Activated CD4-positive, alpha-beta memory T cell treated with anti-CD3 and anti-CD28 coated beads for 36 hours (primary cell): ENCODE data around the gene PRKCD. TPM values are rescaled to one million over a fixed set of nuclear protein-coding genes. Genes with fewer than 3 reads are reported as not detected.
"Not testable (repeated sequence)": the region's sequence is repeated elsewhere in the genome, so short reads cannot be mapped to it uniquely, and the experiment has no call there.

ENCODE experiments used
- CTCF ChIA-PET: fragments of 350-600 bp; sonication (Branson Sonifier 250); formaldehyde crosslinking; loops from one replicate; lab custom pipeline; 2021; ENCODE audit warnings: antibody characterized with exemption, inconsistent platforms; lab: Charles Lee
- POLR2A ChIA-PET: fragments of 350-600 bp; sonication (Branson Sonifier 250); formaldehyde crosslinking; loops from one replicate; lab custom pipeline; 2021; ENCODE audit warnings: antibody characterized with exemption; lab: Charles Lee
- DNase-seq: peaks from one replicate; pipeline ENCODE4 v3.0.0-alpha.2; 2020
- H3K27ac Mint-ChIP-seq: one replicate; pipeline ENCODE4 v1.8.0; 2021; ENCODE audit warnings: mixed read lengths
- H3K27me3 Mint-ChIP-seq: one replicate; pipeline ENCODE4 v1.8.0; 2021; ENCODE audit warnings: mixed read lengths
- H3K36me3 Mint-ChIP-seq: one replicate; pipeline ENCODE4 v1.8.0; 2021; ENCODE audit warnings: mixed read lengths
- H3K4me1 Mint-ChIP-seq: one replicate; pipeline ENCODE4 v1.8.0; 2021; ENCODE audit warnings: low read depth, mixed read lengths
- H3K4me3 Mint-ChIP-seq: one replicate; pipeline ENCODE4 v1.8.0; 2021; ENCODE audit warnings: mild to moderate bottlenecking, mixed read lengths
- H3K9me3 Mint-ChIP-seq: one replicate; pipeline ENCODE4 v1.8.0; 2021; ENCODE audit warnings: mixed read lengths
- intact Hi-C: fragments of 100-400 bp; cut with micrococcal nuclease; formaldehyde crosslinking; loops from one replicate; pipeline ENCODE4 v1.15.1; 2023
- total RNA-seq, 2 experiments: library from RNA; stranded (reverse); gene quantifications; one replicate each; pipeline ENCODE4 v1.2.3, GENCODE V29; 2021

Gene PRKCD
- total RNA-seq, 2 experiments from 2014 or later, result 23.8 to 25.9 TPM

DNA sequence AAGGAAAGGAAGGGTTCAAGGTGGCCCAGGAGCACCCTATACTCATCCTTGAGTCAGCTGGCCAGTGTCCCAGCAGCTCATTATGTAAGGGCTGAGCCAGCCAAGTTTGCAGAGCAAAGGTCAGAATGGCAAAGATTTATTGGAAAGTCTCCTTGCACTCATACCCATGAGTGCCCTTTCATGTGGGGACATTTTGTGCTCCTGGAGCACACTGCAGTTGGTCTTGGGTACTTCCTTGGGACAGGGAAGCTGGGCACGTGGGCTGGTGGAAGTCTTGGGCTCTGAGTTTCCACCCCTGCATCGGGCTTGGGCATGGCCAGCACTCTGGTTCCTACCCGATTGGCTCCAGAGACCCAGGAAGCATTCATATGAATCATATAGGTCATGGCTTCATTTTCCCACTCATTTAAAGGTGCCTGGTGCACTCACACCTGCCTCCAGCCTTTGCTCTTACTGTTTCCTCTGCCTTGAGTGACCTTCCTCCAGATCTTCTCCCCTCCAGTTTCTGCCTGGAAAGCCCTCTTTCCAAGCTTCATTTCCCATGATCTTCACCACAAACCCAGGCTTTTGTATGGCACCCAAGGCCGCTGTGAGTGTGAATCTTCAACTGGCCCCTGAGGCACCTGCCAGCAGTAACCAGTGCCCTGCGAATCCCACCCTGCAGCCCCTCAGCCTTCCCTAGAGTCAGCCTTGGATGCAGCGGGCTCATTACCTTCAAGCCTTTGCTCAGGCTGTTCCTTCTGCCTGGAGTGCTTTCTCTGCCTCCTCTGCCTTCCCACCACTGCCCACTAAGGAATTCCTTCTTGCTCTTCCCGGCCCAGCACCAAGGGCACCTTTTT lies 10.5 kb upstream of the PRKCD start:
- POLR2A ChIA-PET, result no interaction called here
- Mint-ChIP-seq H3K27ac (no peak overlapping the region), H3K27me3 (peaks cover 14% of the 10 kb centered on the region), H3K4me1 (no peaks in the 10 kb centered on the region), H3K9me3 (no peaks in the 10 kb centered on the region), H3K36me3 (no peaks in the 10 kb centered on the region), H3K4me3 (no peak overlapping the region)
- CTCF ChIA-PET, result interaction anchor here (0.8 to 1.1 kb wide), 2 partner anchors 16 to 46 kb away, joined by 3 read pairs; no protein-coding TSS in a partner anchor
- no peak for DNase-seq
- intact Hi-C loops, result no loop called here

GRCh38 chr3:53151086-53151438 lies 9.9 kb upstream of the PRKCD start:
- H3K27me3 Mint-ChIP-seq, result peaks cover 19% of the 10 kb centered on the region
- H3K9me3 Mint-ChIP-seq, H3K27ac Mint-ChIP-seq, DNase-seq, H3K4me3 Mint-ChIP-seq, H3K36me3 Mint-ChIP-seq, POLR2A ChIA-PET, H3K4me1 Mint-ChIP-seq, intact Hi-C loops: not testable (repeated sequence)
- CTCF ChIA-PET, result interaction anchor here (1.1 kb wide), 1 partner anchor 17 kb away, joined by 3 read pairs; no protein-coding TSS in a partner anchor

- Mint-ChIP-seq H3K4me1 (no peaks in the 10 kb centered on the region), H3K9me3 (no peaks in the 10 kb centered on the region), H3K27ac (no peak overlapping the region), H3K27me3 (peaks cover 20% of the 10 kb centered on the region), H3K4me3 (no peak overlapping the region), H3K36me3 (no peaks in the 10 kb centered on the region)
- intact Hi-C loops, result no loop called here
- CTCF ChIA-PET, result interaction anchor here (1.1 kb wide), 1 partner anchor 17 kb away, joined by 3 read pairs; no protein-coding TSS in a partner anchor
- no peak for DNase-seq
- POLR2A ChIA-PET, result no interaction called here
Measured at GRCh38 chr3:53151465-53151864, 9.5 kb upstream of the PRKCD start.

GRCh38 chr3:53151870-53152660 lies 8.9 kb upstream of the PRKCD start:
- peaks cover 25% of the 10 kb centered on the region for H3K27me3 Mint-ChIP-seq
- POLR2A ChIA-PET, result no interaction called here

GRCh38 chr3:53153264-53153823 lies 7.7 kb upstream of the PRKCD start:
- Mint-ChIP-seq H3K36me3 (no peaks in the 10 kb centered on the region), H3K27me3 (peaks cover 28% of the 10 kb centered on the region), H3K4me1 (no peaks in the 10 kb centered on the region), H3K9me3 (no peaks in the 10 kb centered on the region), H3K27ac (no peak overlapping the region), H3K4me3 (no peak overlapping the region)
- CTCF ChIA-PET, result interaction anchor here (1.4 kb wide), 1 partner anchor 19 kb away, joined by 7 read pairs; no protein-coding TSS in a partner anchor
- intact Hi-C loops, result no loop called here
- POLR2A ChIA-PET, result no interaction called here
- DNase-seq, result no peak

More at GRCh38 chr3:53151870-53152660, 8.9 kb upstream of the PRKCD start:
- CTCF ChIA-PET, result interaction anchor here (1.1 kb wide), 1 partner anchor 18 kb away, joined by 3 read pairs; no protein-coding TSS in a partner anchor
- H3K4me3 Mint-ChIP-seq, result no peak overlapping the region
- no peaks in the 10 kb centered on the region for H3K4me1 Mint-ChIP-seq
- H3K27ac Mint-ChIP-seq, result no peak overlapping the region
- no peak for DNase-seq
- H3K9me3 Mint-ChIP-seq, result no peaks in the 10 kb centered on the region
- intact Hi-C loops, result no loop called here
- no peaks in the 10 kb centered on the region for H3K36me3 Mint-ChIP-seq

GRCh38 chr3:53153980-53154379 lies 7.0 kb upstream of the PRKCD start:
- no peaks in the 10 kb centered on the region for H3K36me3 Mint-ChIP-seq
- no peak for DNase-seq
- peaks cover 32% of the 10 kb centered on the region for H3K27me3 Mint-ChIP-seq
- no peaks in the 10 kb centered on the region for H3K9me3 Mint-ChIP-seq
- no peaks in the 10 kb centered on the region for H3K4me1 Mint-ChIP-seq
- ChIA-PET POLR2A (no interaction called here), CTCF (interaction anchor here (1.4 kb wide), 1 partner anchor 20 kb away, joined by 7 read pairs; no protein-coding TSS in a partner anchor)
- no peak overlapping the region for H3K27ac Mint-ChIP-seq
- H3K4me3 Mint-ChIP-seq, result no peak overlapping the region
- intact Hi-C loops, result no loop called here

DNA sequence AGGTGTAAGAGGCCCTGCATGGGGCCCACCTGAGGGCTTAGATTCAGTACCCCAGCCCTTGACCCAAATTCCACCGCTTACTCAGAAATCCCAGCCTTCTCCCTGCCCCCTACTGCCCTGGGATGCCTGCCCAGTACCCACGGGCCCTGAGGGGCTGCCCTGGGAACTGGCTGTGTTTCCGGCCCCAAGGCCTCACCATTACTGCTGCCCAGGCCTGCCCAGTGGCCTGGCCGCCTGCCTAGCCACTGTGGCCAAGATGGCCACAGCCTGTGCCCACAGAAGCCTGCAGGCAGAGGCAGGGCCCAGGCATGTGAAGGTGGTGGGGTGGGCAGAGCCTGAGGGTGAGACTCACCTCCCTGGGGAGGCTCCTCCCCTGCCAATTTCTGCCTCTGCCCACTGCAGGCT lies 6.1 kb upstream of the PRKCD start:
- Mint-ChIP-seq H3K4me3 (no peak overlapping the region), H3K9me3 (no peaks in the 10 kb centered on the region), H3K36me3 (no peaks in the 10 kb centered on the region), H3K4me1 (no peaks in the 10 kb centered on the region), H3K27me3 (peaks cover 32% of the 10 kb centered on the region), H3K27ac (no peak overlapping the region)
- ChIA-PET CTCF (interaction anchor here (1.2 kb wide), 1 partner anchor 40 kb away, joined by 3 read pairs; no protein-coding TSS in a partner anchor), POLR2A (no interaction called here)
- DNase-seq, result no peak
- intact Hi-C loops, result no loop called here

- H3K9me3 Mint-ChIP-seq, result no peaks in the 10 kb centered on the region
- no peaks in the 10 kb centered on the region for H3K36me3 Mint-ChIP-seq
- H3K27me3 Mint-ChIP-seq, result peaks cover 32% of the 10 kb centered on the region
- peaks cover 4% of the 10 kb centered on the region for H3K4me1 Mint-ChIP-seq
- H3K4me3 Mint-ChIP-seq, result no peak overlapping the region
- ChIA-PET POLR2A (interaction anchor here (1.0 kb wide), 1 partner anchor 26 kb away, joined by 3 read pairs; no protein-coding TSS in a partner anchor), CTCF (interaction anchor here (1.2 to 1.9 kb wide), 2 partner anchors 40 to 41 kb away, joined by 3 to 5 read pairs; no protein-coding TSS in a partner anchor)
- intact Hi-C loops, result no loop called here
- H3K27ac Mint-ChIP-seq, result no peak overlapping the region
- no peak for DNase-seq
Measured at GRCh38 chr3:53155760-53156159, 5.2 kb upstream of the PRKCD start.

GRCh38 chr3:53156368-53156834 lies 4.6 kb upstream of the PRKCD start:
- peaks cover 32% of the 10 kb centered on the region for H3K27me3 Mint-ChIP-seq
- CTCF ChIA-PET, result interaction anchor here (1.2 to 1.9 kb wide), 3 partner anchors 39 to 46 kb away, joined by 3 to 5 read pairs (median 3); no protein-coding TSS in a partner anchor
- no peak for DNase-seq
- H3K4me3 Mint-ChIP-seq, result no peak overlapping the region
- no peaks in the 10 kb centered on the region for H3K9me3 Mint-ChIP-seq
- POLR2A ChIA-PET, result interaction anchor here (1.0 kb wide), 1 partner anchor 27 kb away, joined by 3 read pairs; no protein-coding TSS in a partner anchor
- H3K36me3 Mint-ChIP-seq, result no peaks in the 10 kb centered on the region
- intact Hi-C loops, result no loop called here
- peaks cover 4% of the 10 kb centered on the region for H3K4me1 Mint-ChIP-seq
- H3K27ac Mint-ChIP-seq, result no peak overlapping the region

DNA sequence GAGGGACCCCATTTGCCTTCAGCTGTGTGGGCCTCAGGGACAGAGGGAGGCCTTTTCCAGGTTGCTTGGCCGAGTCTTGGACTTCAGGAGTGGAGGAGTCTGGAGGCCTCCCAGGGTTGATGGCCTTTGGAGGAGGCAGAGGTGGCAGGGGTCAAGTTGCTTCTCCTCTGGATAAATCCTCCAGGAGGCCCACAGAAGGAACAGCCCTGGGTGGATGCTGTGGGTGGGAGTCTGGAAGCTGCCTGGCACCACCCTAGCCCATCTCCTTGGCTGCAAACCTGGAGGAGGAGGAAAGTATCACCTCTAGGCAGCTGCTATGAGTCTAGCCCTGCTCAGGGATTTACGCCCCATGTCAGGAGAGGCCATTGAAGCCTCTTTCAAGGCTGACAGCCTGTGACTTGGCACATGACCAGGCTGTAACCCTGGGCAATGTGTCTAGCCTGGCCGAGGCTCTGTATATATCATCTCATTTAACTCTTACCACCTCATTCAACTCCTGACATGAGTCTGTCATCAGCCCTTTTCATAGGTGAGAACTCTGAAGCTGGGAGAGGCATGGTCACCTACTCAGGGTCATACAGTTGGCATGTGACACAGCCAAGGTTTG lies 2.9 kb upstream of the PRKCD start:
- H3K4me3 Mint-ChIP-seq, result no peak overlapping the region
- intact Hi-C loops, result no loop called here
- ChIA-PET CTCF (interaction anchor here (0.6 to 3.4 kb wide), 4 partner anchors 23 to 48 kb away, joined by 3 to 25 read pairs (median 5); no protein-coding TSS in a partner anchor), POLR2A (no interaction called here)
- no peaks in the 10 kb centered on the region for H3K36me3 Mint-ChIP-seq
- H3K27ac Mint-ChIP-seq, result no peak overlapping the region
- H3K27me3 Mint-ChIP-seq, result peaks cover 32% of the 10 kb centered on the region
- H3K9me3 Mint-ChIP-seq, result no peaks in the 10 kb centered on the region
- peaks cover 13% of the 10 kb centered on the region for H3K4me1 Mint-ChIP-seq
- DNase-seq, result no peak

DNA sequence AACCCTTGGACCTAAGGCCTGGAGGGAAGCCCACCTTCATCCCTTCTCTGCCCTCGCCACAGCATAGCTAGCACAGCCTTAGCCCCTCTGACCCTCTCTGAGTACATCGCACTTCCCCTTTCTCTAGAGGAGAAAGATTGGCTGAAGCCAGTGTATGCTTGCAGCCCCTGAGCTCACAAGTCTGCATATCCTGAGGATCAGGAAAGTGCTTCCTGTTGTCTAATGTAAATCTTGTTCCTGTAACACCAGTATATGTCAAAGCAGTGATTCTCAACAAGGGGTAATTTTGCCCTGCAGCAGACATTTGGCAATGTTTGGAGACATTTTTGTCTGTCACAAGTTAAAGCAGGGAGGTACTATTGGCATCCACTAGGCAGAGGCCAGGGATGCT lies 2.2 kb upstream of the PRKCD start:
- Mint-ChIP-seq H3K4me1 (peaks cover 19% of the 10 kb centered on the region), H3K27ac (no peak overlapping the region), H3K36me3 (no peaks in the 10 kb centered on the region), H3K4me3 (no peak overlapping the region), H3K27me3 (peaks cover 29% of the 10 kb centered on the region), H3K9me3 (no peaks in the 10 kb centered on the region)
- intact Hi-C loops, result no loop called here
- no peak for DNase-seq
- CTCF ChIA-PET, result interaction anchor here (1.2 to 3.4 kb wide), 3 partner anchors 25 to 49 kb away, joined by 4 to 25 read pairs (median 6); no protein-coding TSS in a partner anchor
- POLR2A ChIA-PET, result no interaction called here
